ENCODE measurements around the gene ATP1A1.

Gene ATP1A1

DNA sequence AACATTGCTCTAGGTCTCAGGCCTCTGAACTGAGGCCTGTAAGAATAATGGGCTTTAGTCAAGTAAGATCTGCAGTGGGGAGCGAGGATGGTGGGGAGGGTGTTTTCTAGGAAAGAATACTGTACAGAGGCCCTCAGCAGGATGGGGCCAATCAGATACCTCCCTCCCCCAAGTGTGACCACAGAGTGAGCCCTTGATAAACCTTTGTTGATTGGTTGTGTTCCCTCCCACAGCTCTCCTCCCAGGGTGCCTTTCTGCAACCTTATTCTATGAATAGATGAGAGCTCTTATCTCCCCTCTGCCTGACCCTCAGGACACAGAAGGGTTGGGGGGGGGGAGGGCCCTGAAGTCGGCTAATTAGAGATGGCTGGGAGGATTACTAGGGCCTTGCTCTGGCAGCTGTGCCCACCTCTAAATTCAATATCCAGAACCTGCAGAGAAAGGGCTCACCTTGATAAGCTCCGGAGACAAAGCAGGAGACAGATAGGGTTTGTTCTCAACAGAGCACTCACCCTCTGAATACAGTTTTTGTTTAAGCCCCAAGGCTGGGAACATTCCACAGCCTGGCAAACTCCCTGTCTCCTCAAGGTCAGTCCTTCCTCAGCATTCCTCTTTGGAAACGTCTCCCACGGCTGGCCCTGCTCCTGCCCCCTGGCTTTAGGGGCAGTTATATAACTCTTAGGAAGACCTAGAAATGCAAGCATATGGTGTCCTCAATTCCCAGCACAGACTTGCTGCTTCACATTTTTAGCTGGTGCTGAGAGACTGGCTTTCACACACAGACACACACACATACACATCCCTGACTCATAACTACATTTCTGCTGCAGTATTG is 42.9 kb downstream of the ATP1A1 start:
- DNase-seq, result peak; percentile 34

GRCh38 chr1:116416854-116417513 is 43.9 kb downstream of the ATP1A1 start:
- DNase-seq, result no peak

GRCh38 chr1:116417678-116418077 is 44.6 kb downstream of the ATP1A1 start:
- DNase-seq, result no peak

DNA sequence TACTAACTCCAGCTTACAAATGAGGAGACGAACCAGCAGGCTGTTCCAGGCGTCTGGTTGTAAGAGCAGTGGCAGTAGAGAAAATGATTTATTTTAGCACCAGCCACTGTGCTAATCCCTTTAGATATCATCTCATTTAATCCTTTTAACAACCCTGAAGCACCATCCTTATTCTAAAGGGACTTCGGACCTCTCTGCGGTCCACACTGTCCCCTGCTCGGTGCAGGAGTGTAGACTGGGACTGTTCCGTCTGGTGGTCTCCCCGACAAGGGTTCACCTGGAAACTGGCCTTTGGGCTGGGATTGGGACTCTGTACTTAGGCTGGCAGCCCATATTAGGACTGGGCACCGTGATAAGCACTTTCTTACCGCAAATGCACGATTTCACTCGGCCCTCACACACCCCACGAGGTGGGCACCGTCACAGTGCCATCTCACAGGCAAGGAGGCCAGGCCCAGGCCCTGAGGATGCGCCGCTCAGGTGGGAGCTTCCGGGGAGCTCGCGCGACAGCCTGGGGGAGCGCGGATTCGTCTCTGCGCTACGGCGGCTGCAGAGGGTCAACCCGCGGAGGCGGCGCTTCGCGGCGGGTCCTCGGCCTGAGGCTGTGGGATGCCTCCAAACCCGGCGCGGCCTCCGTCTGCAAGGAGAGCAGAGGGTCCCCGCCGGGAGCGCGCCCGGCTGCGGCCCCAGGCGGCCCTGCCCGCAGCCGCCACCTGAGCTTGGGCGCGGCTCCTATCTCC is 45.2 kb downstream of the ATP1A1 start:
- DNase-seq, result peak; percentile 96

DNA sequence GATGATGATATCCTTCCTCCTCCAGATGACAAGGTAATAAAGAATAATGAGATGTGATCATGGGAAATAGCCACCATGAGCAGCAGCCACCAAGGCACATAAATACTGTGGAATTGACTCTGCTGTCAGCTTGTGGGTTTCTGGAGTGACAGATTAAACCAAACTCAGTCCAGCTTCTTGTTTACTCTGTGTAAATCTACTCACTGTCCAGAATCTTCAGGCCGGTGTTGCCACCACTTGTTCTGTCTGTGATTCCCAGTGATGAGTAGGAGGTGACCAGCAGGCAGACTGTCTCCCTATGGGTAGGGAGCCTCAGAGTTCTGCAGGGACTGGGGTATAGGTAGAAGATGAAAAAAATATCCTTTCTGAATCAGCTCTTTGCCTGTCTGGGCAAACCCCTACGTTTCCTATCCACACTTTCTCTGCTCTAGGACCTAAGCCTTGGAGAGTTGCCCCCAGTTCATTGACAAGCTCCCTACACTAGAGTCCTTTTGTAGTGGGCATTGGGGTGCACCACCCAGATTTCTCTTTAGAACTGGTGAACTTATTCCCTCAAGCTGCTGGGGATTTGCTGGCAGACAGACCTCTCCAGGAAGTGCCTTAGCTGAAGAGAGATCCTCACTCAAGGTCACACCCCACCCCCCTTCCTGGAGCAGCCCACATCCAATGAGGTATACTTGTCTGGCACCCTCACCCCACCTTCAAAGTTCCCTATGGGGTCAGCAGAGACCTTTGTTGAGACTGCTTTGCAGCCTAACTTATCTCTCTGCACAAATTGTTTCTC is 47.6 kb downstream of the ATP1A1 start:
- no peak for DNase-seq

DNA sequence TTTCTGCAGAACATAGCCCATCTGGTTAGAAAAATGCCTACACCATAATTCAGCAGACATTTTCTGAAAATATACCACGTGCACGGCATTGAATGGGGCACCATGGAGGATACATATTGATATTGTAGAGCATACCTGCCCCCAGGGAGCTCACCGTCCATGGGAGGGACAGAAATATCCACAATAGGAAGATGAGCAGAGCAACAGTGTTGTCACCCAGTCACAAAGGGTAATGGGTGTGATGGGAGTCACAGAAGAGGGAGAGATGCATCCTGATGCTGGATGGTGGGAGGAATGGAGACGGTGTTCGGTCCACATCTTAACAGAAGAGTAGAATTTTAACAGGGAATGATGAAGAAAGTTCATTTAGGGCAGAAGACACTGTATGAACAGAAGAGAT is 51.4 kb downstream of the ATP1A1 start:
- no peak for DNase-seq

GRCh38 chr1:116424863-116425262 is 51.8 kb downstream of the ATP1A1 start:
- no peak for DNase-seq

- no peak for DNase-seq
Observed at GRCh38 chr1:116425987-116426386, 52.9 kb downstream of the ATP1A1 start.

DNA sequence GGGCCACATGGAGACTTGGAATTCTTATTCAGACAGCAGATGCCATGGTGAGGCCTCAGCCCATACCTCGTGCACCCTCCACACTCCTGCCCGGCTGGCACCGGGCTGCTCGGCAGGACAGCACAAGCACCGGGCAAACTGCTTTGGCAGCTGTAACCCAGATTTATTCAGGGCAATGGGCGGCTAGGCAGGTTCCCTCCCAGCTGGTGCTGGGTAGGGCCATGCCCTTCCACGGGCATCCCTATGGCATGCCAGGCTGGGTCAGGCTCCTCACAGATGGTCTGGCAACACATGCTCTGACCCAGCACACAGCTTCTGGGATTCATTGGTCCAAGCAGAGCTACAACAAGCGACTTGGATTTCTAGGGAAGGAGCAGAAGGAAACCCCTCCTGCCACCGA is 53.4 kb downstream of the ATP1A1 start:
- no peak for DNase-seq

GRCh38 chr1:116428576-116428975 is 55.5 kb downstream of the ATP1A1 start:
- DNase-seq, result no peak

DNA sequence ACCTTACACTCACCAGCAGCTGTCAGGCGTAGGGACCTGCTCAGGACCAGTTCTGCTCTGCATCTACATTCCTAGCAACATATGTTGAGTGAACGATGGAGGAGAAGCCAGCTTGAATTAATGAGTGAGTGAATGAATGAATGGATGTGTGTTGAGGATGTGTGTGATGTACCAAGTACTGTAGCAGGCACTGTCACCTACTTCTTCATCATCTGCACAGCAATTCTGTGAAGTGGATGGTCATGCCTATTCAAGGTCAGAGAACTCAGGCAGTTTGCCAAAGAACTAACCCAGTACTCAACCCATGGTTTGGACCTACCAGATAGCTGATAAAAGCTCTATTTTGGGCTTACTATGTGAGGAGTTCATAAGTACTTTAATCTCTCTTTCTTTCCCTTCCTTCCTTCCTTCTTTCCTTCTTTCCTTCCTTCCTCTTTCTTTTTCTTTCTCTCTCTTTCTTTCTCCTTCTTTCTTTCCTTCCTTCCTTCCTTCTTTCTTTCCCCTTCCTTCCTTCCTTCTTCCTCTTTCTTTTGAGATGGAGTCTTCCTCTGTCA is 56.9 kb downstream of the ATP1A1 start:
- DNase-seq, result no peak

- DNase-seq, result no peak
Observed at GRCh38 chr1:116431870-116432500, 58.9 kb downstream of the ATP1A1 start.

DNA sequence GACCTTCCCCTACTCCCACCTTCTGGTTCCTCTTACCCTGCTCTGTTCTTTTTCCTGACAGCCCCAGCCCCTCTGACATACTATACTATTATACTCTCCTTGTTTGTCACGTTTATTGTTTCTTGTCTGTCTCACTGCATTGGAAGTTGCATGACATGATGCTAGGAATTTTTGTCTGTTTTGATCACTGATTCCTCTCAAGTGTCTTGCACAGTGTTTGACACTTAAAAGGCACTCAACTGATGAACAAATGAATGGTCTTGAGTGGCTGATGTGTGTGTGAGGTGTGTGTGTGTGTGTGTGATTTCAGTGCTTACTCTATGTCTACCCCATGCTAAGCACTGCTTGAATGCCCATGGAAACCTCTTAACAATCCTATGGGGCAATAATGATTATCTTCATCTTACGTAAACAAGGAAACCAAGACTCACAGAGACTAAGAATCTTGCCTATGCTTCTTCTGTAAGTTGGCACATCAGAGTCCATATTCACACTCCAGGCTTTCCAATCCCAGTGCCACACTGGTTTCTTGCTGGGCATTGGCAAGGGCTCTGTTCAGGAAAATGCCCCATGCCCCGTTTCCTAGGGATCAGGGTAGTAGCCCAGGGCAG is 59.7 kb downstream of the ATP1A1 start:
- DNase-seq, result no peak

GRCh38 chr1:116433275-116434257 is 60.5 kb downstream of the ATP1A1 start:
- peak; percentile 40 for DNase-seq

DNA sequence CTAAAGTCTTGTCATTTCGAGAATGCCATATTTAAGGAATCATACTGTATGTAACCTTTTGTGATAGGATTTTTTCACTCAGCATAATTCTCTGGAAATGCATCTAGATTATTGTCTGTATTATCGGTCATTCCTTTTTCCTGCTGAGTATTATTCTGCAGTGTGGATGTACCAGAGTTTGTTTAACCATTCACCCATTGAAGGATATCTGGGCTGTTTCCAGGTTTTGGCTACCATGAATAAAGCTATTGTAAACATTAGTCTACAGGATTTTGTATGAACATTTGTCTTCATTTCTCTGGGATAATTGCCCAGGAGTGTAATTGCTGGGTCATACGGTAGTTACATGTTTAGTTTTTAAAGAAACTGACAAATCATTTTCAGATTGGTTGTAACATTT is 61.8 kb downstream of the ATP1A1 start:
- no peak for DNase-seq

DNA sequence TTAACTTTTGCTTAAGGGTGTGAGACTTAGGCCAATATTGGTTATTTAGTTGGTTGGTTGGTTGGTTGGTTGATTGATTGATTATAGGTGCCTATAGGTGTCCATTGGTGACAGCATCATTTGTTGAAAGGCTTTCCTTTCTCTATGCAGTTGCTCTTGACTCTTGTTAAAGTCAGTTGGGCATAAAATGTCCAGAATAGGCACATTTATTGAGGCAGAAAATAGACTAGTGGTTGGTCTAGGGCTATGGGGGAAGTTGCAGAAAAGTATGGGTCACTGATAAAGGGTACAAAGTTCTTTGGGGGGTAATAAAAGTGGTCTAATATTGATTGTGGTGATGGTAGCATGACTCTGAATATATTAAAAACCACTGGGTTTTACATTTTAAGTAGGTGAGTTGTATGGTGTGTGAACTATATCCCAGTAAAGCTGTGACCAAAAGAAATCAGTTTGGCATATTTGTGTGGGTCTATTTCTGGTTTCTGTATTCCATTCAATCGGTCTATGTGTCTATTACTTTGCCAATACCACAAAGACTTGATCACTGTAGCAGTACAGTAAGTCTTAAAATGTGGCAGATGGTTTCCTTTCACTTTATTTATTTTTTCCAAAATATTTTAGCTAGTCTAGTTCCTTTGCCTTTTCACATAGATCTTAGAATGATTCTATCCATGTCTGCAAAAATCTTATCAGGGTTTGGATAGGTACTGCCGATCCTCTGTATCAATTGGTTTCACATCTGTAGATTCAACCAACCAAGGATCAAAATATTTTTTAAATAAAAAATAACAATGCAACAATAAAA is 63.0 kb downstream of the ATP1A1 start:
- no peak for DNase-seq

- DNase-seq, result no peak
Observed at GRCh38 chr1:116436611-116436970, 63.5 kb downstream of the ATP1A1 start.

DNA sequence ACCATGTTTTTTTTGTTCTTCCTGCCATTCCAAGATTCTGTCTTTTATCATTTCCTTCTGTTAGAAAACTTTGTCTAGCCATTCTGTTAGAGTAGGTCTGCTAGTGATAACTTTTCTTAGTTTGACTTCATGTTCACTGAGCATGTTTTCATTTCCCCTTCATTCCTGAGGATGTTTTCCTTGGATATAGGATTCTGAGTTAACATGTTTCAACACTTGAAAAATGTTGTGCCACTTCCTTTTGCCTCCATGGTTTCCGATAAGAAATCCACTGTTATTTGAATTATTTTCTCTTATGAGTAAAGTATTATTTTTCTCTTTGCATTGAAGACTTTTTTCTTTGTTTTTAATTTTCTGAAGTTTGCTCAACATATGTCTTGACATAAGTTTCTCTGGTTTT is 66.7 kb downstream of the ATP1A1 start:
- no peak for DNase-seq

DNA sequence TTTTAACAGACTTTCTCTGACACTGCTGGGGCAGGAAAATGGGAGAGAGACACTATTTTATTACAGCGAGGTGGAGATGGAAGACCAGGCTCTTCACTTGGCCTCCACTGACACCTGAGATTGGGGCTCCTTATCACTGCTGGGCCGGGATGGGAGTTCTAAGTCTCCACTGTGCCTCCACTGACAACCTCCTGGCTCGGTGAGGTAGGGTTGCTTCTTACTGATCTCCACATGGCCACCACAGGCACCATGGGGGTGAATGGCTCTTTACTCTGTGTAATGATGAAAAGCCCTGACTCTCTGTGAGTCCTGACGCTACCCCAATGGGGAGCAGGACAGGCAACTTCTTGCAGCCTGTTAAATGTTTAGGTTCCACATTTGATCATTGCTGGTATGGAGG is 67.7 kb downstream of the ATP1A1 start:
- DNase-seq, result no peak

DNA sequence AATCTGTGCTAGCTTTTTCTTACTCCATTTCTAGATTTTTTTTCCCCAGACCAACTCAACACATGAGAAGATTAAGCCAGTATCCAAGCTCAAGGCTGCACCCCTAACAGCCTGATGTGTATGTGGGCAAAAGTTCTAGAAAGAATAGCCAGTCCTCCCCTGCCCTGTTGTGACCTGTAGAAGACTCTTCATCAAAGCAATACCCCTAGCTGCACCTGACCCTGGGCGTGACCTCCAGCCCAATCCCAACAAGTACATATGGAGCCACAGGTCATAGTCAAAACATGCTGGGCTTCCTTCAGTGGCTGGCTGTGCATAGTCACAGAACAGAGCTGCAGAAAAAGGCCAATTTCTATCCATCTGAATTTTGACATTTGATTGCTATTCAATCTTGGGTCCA is 72.5 kb downstream of the ATP1A1 start:
- DNase-seq, result no peak
